Measurements from ENCODE around the gene FTL.

FTL gene

GRCh38 chr19:48992581-48993174 lies 27.6 kb downstream of the FTL start:
- DNase-seq (ENCODE audit: low spot score), result no peak

- peak; percentile 99 for DNase-seq (ENCODE audit: low spot score)
Observed at GRCh38 chr19:48993175-48994034, 28.3 kb downstream of the FTL start, which contains the start of the genes GYS1 and RUVBL2. TSS of gene GYS1 (minus strand) at chr19:48993309. CDS start at chr19:48993112, 197 bp downstream. TSS of gene RUVBL2 (plus strand) at chr19:48993887. CDS start at chr19:48993912, 25 bp downstream.

GRCh38 chr19:48994035-48994386 lies 28.9 kb downstream of the FTL start:
- no peak for DNase-seq (ENCODE audit: low spot score)

- peak; percentile 43 for DNase-seq (ENCODE audit: low spot score)
Observed at GRCh38 chr19:48997972-48998371, 32.9 kb downstream of the FTL start.

GRCh38 chr19:48999481-49000325 lies 34.6 kb downstream of the FTL start:
- peak; percentile 70 for DNase-seq (ENCODE audit: low spot score)

- no peak for DNase-seq (ENCODE audit: low spot score)
Observed at GRCh38 chr19:49004133-49004532, 39.0 kb downstream of the FTL start.

GRCh38 chr19:49004964-49005614 lies 40.0 kb downstream of the FTL start:
- DNase-seq (ENCODE audit: low spot score), result no peak

- DNase-seq (ENCODE audit: low spot score), result no peak
Observed at GRCh38 chr19:49006905-49007304, 41.8 kb downstream of the FTL start.

- no peak for DNase-seq (ENCODE audit: low spot score)
Observed at GRCh38 chr19:49009828-49010227, 44.7 kb downstream of the FTL start.

- no peak for DNase-seq (ENCODE audit: low spot score)
Observed at GRCh38 chr19:49010453-49010852, 45.3 kb downstream of the FTL start.

GRCh38 chr19:49011194-49011593 lies 46.1 kb downstream of the FTL start:
- DNase-seq (ENCODE audit: low spot score), result no peak

- no peak for DNase-seq (ENCODE audit: low spot score)
Observed at GRCh38 chr19:49014123-49014869, 49.2 kb downstream of the FTL start.

GRCh38 chr19:49014870-49015255 lies 49.8 kb downstream of the FTL start:
- no peak for DNase-seq (ENCODE audit: low spot score)

GRCh38 chr19:49016067-49016839 lies 51.1 kb downstream of the FTL start:
- DNase-seq (ENCODE audit: low spot score), result no peak
